GM23338 (cell line): ENCODE data around the gene ARHGEF40. TPM values are rescaled to one million over a fixed set of nuclear protein-coding genes. Genes with fewer than 3 reads are reported as not detected.

Experiments used
- ATAC-seq: fragments of 200-7000 bp; cut with Tn5 transposase; 3 replicates; pipeline ENCODE4 v1.9.1; 2020
- DNase-seq: peaks from one replicate; pipeline ENCODE4 v3.0.0-alpha.2; 2015; ENCODE audit warnings: low spot score
- H2AFZ ChIP-seq: fragments of 200-600 bp; sonication (generic); 2 replicates; pipeline ENCODE4 v1.8.0; 2016; ENCODE audit warnings: antibody characterized with exemption, mild to moderate bottlenecking, moderate library complexity
- H3F3A ChIP-seq: fragments of 200-600 bp; sonication (generic); replicated peaks from 2 replicates; pipeline ENCODE4 v1.8.0; 2017; ENCODE audit warnings: antibody characterized with exemption, mixed run types, low read depth
- H3K27ac ChIP-seq: fragments of 200-600 bp; sonication (generic); 2 replicates; pipeline ENCODE4 v1.6.1; 2016; ENCODE audit warnings: low read depth
- H3K27me3 ChIP-seq: fragments of 200-600 bp; sonication (generic); 2 replicates; pipeline ENCODE4 v1.8.0; 2016; ENCODE audit warnings: mild to moderate bottlenecking, mixed run types, moderate library complexity; ENCODE audit not compliant: insufficient read depth
- H3K36me3 ChIP-seq: fragments of 200-600 bp; sonication (generic); 2 replicates; pipeline ENCODE4 v1.8.0; 2016; ENCODE audit warnings: mild to moderate bottlenecking; ENCODE audit not compliant: insufficient read depth
- H3K4me1 ChIP-seq: fragments of 200-600 bp; sonication (generic); 2 replicates; pipeline ENCODE4 v1.8.0; 2016; ENCODE audit warnings: mild to moderate bottlenecking, moderate library complexity; ENCODE audit not compliant: insufficient read depth
- H3K4me2 ChIP-seq: fragments of 200-600 bp; sonication (generic); 2 replicates; pipeline ENCODE4 v1.7.1; 2017; ENCODE audit warnings: mixed run types
- H3K4me3 ChIP-seq: fragments of 200-600 bp; sonication (generic); 2 replicates; pipeline ENCODE4 v1.6.1; 2016; ENCODE audit warnings: mixed run types
- H3K79me2 ChIP-seq: fragments of 200-600 bp; sonication (generic); replicated peaks from 2 replicates; pipeline ENCODE4 v1.8.0; 2017; ENCODE audit warnings: mild to moderate bottlenecking; ENCODE audit not compliant: insufficient read depth
- H3K9me2 ChIP-seq: fragments of 200-600 bp; sonication (generic); 2 replicates; pipeline ENCODE4 v1.8.0; 2017; ENCODE audit not compliant: insufficient read depth
- H4K20me1 ChIP-seq: fragments of 200-600 bp; sonication (generic); replicated peaks from 2 replicates; pipeline ENCODE4 v1.8.0; 2017; ENCODE audit warnings: mild to moderate bottlenecking; ENCODE audit not compliant: insufficient read depth
- H3K27ac Mint-ChIP-seq: 2 replicates; pipeline ENCODE4 v1.8.0; 2020; ENCODE audit warnings: inconsistent platforms, mild to moderate bottlenecking, moderate library complexity, mixed read lengths
- H3K27me3 Mint-ChIP-seq: 3 replicates; pipeline ENCODE4 v1.8.0; 2022; ENCODE audit warnings: low read depth, mild to moderate bottlenecking, moderate library complexity, mixed read lengths, inconsistent platforms; ENCODE audit not compliant: insufficient read depth, poor library complexity
- H3K36me3 Mint-ChIP-seq: 3 replicates; pipeline ENCODE4 v1.8.0; 2021; ENCODE audit warnings: low read depth, mild to moderate bottlenecking, inconsistent platforms, moderate library complexity, mixed read lengths
- H3K4me1 Mint-ChIP-seq: 3 replicates; pipeline ENCODE4 v1.8.0; 2020; ENCODE audit warnings: mild to moderate bottlenecking, inconsistent platforms, mixed read lengths
- H3K4me3 Mint-ChIP-seq: 3 replicates; pipeline ENCODE4 v1.8.0; 2021; ENCODE audit warnings: moderate library complexity, mild to moderate bottlenecking, inconsistent platforms, mixed read lengths
- H3K9me3 Mint-ChIP-seq: 3 replicates; pipeline ENCODE4 v1.8.0; 2020; ENCODE audit warnings: moderate library complexity, mild to moderate bottlenecking, inconsistent platforms, mixed read lengths
- CREB1 ChIP-seq: fragments of 250-450 bp; sonication (Bioruptor Pico); IDR thresholded peaks from 2 replicates; pipeline ENCODE4 v1.5.0; 2020; ENCODE audit warnings: low read depth, mild to moderate bottlenecking, moderate library complexity
- CTCF ChIP-seq, 2 experiments: fragments of 200-600 bp in 1 of 2; sonication (generic) in 1 of 2; conservative IDR thresholded peaks; 2 replicates each; pipeline versions ENCODE4 v1.5.1 to v1.6.1; 2016 to 2017; ENCODE audit warnings: antibody characterized with exemption in 2 of 2, low read depth in 2 of 2, mild to moderate bottlenecking in 2 of 2, moderate library complexity in 1 of 2
- ETS1 ChIP-seq: IDR thresholded peaks from 2 replicates; pipeline ENCODE4 v1.6.1; 2016; ENCODE audit warnings: antibody characterized with exemption
- EZH2 ChIP-seq: fragments of 200-600 bp; sonication (generic); IDR thresholded peaks from one replicate; pipeline ENCODE4 v1.8.0; 2017; ENCODE audit warnings: antibody characterized with exemption, mild to moderate bottlenecking, low read depth; ENCODE audit not compliant: unreplicated experiment
- EZH2phosphoT487 ChIP-seq: fragments of 200-600 bp; sonication (generic); IDR thresholded peaks from one replicate; pipeline ENCODE4 v1.8.1; 2018; ENCODE audit warnings: antibody characterized with exemption; ENCODE audit not compliant: unreplicated experiment
- JUNB ChIP-seq: IDR thresholded peaks from one replicate; pipeline ENCODE4 v1.6.1; 2016; ENCODE audit warnings: antibody characterized with exemption; ENCODE audit not compliant: unreplicated experiment
- NANOG ChIP-seq: IDR thresholded peaks from 2 replicates; pipeline ENCODE4 v1.6.1; 2016; ENCODE audit warnings: antibody characterized with exemption, borderline replicate concordance
- POLR2AphosphoS5 ChIP-seq: IDR thresholded peaks from 2 replicates; pipeline ENCODE4 v1.6.1; 2016; ENCODE audit warnings: antibody characterized with exemption, low read depth
- STAT1 ChIP-seq: IDR thresholded peaks from one replicate; pipeline ENCODE4 v1.6.1; 2016; ENCODE audit warnings: antibody characterized with exemption; ENCODE audit not compliant: unreplicated experiment
- ZNF114 ChIP-seq: fragments of 250-450 bp; sonication (Bioruptor Pico); IDR thresholded peaks from 2 replicates; pipeline ENCODE4 v1.5.0; 2020; ENCODE audit warnings: mild to moderate bottlenecking, moderate library complexity
- ZNF331 ChIP-seq: fragments of 250-450 bp; sonication (Bioruptor Pico); IDR thresholded peaks from 2 replicates; pipeline ENCODE4 v1.5.0; 2020; ENCODE audit warnings: low read depth, mild to moderate bottlenecking, moderate library complexity
- ZNF462 ChIP-seq: fragments of 250-450 bp; sonication (Bioruptor Pico); IDR thresholded peaks from 2 replicates; pipeline ENCODE4 v1.5.0; 2020; ENCODE audit warnings: mild to moderate bottlenecking, moderate library complexity
- polyA plus RNA-seq: library from polyadenylated mRNA; unstranded; fragments of >200 nt; fragmentation: Nextera tagmentation; extraction: Ambion mirVana; gene quantifications from 2 replicates; pipeline ENCODE4 v1.2.1, GENCODE V29; 2016
- total RNA-seq: library from RNA; depleted of rRNA; stranded (reverse); fragments of >200 nt; shearing (Covaris generic); gene quantifications from 2 replicates; pipeline ENCODE4 v1.2.3, GENCODE V29; 2014

The ARHGEF40 gene
- total and polyA plus RNA-seq, 2 experiments from 2014 or later = 17.7 to 44.6 TPM

- H3K4me3 ChIP-seq = no peak overlapping the region
- no peaks in the 10 kb centered on the region for H3K27me3 ChIP-seq
- no peaks in the 10 kb centered on the region for H4K20me1 ChIP-seq
- no peak overlapping the region for H2AFZ ChIP-seq
- no peak for TF ChIP-seq NANOG
- peaks cover 10% of the 10 kb centered on the region; the same call in 2 of the 3 replicates for H3K4me1 Mint-ChIP-seq
- no peaks in the 10 kb centered on the region for H3K9me3 Mint-ChIP-seq
- ATAC-seq = peak; percentile 70
- no peaks in the 10 kb centered on the region for H3K79me2 ChIP-seq
- H3K36me3 ChIP-seq = no peaks in the 10 kb centered on the region
- peaks cover 5% of the 10 kb centered on the region for H3K27me3 Mint-ChIP-seq
- H3K36me3 Mint-ChIP-seq = no peaks in the 10 kb centered on the region
- H3K9me2 ChIP-seq = no peaks in the 10 kb centered on the region
- H3K4me2 ChIP-seq = no peak overlapping the region
- no peak overlapping the region for H3K27ac ChIP-seq
- DNase-seq = peak; percentile 27
- H3K27ac Mint-ChIP-seq = no peak overlapping the region
- H3F3A ChIP-seq = no peaks in the 10 kb centered on the region
- H3K4me3 Mint-ChIP-seq = no peak overlapping the region
- H3K4me1 ChIP-seq = peaks cover 6% of the 10 kb centered on the region; the same call in 1 of the 2 replicates
Observed at GRCh38 chr14:21054123-21054767, 15.9 kb upstream of the ARHGEF40 start.

GRCh38 chr14:21054768-21055145 lies 15.3 kb upstream of the ARHGEF40 start:
- H3F3A ChIP-seq = no peaks in the 10 kb centered on the region
- H3K36me3 ChIP-seq = no peaks in the 10 kb centered on the region
- ATAC-seq = no peak
- H3K79me2 ChIP-seq = no peaks in the 10 kb centered on the region
- Mint-ChIP-seq H3K9me3 (no peaks in the 10 kb centered on the region), H3K36me3 (no peaks in the 10 kb centered on the region), H3K27me3 (peaks cover 5% of the 10 kb centered on the region), H3K4me3 (no peak overlapping the region), H3K4me1 (peaks cover 10% of the 10 kb centered on the region; the same call in 2 of the 3 replicates), H3K27ac (no peak overlapping the region)
- no peak overlapping the region for H3K4me3 ChIP-seq
- H3K9me2 ChIP-seq = no peaks in the 10 kb centered on the region
- H2AFZ ChIP-seq = no peak overlapping the region
- H3K4me2 ChIP-seq = no peak overlapping the region
- H4K20me1 ChIP-seq = no peaks in the 10 kb centered on the region
- no peaks in the 10 kb centered on the region for H3K27me3 ChIP-seq
- peaks cover 6% of the 10 kb centered on the region; the same call in 1 of the 2 replicates for H3K4me1 ChIP-seq
- no peak for DNase-seq
- H3K27ac ChIP-seq = no peak overlapping the region
- TF ChIP-seq POLR2AphosphoS5 (no peak), NANOG (no peak), JUNB (no peak), EZH2phosphoT487 (no peak), ETS1 (no peak), STAT1 (no peak), ZNF462 (CRISPR knock-in tag) (no peak), ZNF331 (no peak), CREB1 (no peak), EZH2 (no peak), ZNF114 (CRISPR knock-in tag) (no peak), CTCF (conservative IDR thresholded peaks at IDR 0.05; ENCODE audit: low read depth in 2 of 2) (no peak)
